ENCODE results near the gene CST3.
"Not testable (repeated sequence)": the region's sequence is repeated elsewhere in the genome, so short reads cannot be mapped to it uniquely, and the experiment has no call there.

The CST3 gene

GRCh38 chr20:23661002-23661429 is 23.3 kb upstream of the CST3 start:
- no peak for DNase-seq

DNA sequence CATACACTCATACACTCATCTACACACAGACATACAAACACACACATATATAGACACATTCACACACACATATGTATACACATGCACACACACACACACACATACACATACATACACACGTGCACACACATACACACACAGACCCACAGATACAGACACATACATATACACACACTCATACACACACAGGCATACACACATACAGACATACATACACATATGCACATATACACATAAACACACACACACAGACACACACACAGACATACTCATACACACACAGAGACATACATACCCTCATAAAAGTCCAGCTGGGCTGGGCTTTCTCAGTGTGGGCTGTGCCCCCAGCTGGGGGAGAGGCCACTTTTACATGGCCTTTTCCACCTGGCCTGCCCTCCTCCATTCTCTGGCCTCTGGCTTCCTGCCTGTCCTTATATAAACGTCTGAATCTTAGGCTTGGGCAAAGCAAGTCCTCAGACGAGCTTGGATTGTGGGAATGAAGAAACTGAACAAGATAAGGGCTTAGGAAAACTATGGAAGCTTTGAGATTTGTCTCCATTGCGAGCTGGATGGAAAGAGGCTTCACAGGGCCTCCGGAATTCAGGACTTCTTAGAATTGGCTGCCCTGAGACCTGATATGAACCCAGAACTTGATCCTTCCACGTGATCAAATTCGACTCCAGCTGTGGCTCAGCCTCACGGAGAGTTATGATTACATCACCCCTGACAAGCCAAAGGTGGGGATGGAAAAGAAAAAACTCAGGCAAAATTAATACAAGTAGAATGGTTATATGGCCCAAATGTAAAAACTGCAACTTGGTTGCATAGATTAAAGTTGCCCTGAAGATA is 22.5 kb upstream of the CST3 start:
- no peak for DNase-seq

- DNase-seq = not testable (repeated sequence)
Measured at GRCh38 chr20:23659610-23659988, 21.8 kb upstream of the CST3 start.

- no peak for DNase-seq
Measured at GRCh38 chr20:23658989-23659609, 21.3 kb upstream of the CST3 start.

- DNase-seq = no peak
Measured at GRCh38 chr20:23658336-23658735, 20.6 kb upstream of the CST3 start.

- no peak for DNase-seq
Measured at GRCh38 chr20:23657202-23657601, 19.4 kb upstream of the CST3 start.

DNA sequence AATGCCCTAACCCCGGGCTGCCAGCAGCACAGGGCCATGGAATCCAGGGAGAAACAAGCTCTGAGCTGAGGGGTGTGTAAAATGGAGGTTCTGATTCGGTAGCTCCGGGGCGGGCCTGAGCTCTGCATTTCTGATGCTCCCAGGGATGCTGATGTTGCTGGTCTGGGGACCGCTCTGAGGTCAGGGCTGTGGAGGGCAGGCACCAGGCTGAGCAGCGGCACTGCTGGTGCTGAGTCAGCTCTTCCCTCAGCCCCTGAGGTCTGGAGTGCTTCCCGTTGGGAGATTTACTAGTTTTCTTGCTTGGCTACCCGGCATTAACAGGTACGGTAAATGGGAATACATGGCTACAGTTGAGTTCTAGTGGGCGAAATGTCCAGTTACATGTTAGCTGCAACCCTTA is 18.6 kb upstream of the CST3 start:
- DNase-seq = peak; percentile 34 to 62 (median 48)

DNA sequence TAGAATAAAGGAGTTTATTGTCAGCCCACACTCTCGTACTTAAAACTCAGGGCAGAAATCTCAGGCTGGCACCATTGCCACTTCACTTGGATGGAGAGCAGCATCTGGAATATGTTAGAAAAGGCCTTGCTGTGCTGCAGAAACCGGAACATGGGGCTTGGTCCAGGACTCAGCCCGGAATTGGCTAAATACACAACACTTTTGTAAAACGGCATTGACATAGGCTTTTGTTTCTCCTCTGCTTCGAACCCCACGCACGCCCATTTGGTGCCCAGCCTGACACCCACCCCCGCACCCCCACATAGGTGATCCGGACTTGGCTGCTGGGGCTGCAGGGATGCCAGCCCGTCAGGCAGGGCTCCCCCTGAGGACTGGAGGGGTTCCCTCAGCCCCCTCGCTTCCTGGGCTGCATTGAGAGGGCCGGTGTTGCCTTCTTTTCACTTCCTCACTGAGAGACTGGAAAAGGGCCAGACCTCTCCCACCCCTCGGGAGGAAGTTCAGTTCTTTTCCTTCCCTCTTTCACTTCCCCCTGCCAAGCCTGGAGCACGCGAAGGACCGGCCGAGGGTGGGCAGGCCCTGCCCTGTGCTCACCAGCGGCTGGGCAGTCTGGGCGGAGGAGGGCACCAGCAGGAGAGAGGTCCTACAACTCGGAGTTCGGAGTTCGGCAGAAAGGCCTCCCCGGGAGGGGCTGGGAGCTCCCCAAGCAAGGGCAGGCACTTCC is 17.9 kb upstream of the CST3 start:
- DNase-seq = peak; percentile 91 to 97 (median 96)

- peak in 3 of 4 experiments; percentile 34 to 48 (median 47) for DNase-seq
Measured at GRCh38 chr20:23654717-23655116, 17.0 kb upstream of the CST3 start.

DNA sequence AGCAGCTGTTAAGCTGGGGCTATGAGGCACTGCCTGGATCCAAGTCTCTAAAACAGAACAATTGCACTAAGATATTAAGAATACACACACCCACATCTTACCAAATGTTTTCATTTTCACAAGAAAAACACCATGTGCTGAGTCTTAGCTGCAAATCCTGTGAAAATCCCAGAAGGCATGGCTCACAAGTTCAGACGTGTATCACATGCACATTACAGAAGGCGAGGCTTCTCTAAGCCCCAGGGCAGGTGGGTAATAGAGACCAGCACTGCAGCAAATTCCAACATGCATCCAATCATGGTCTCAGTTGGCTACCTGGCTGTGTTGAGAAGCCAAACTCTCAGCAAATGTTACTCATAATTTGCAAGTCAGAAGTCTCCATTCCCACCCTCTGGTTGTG is 16.2 kb upstream of the CST3 start:
- no peak for DNase-seq

GRCh38 chr20:23653400-23653938 is 15.7 kb upstream of the CST3 start:
- DNase-seq = no peak

GRCh38 chr20:23652926-23653325 is 15.2 kb upstream of the CST3 start:
- no peak for DNase-seq

- DNase-seq = no peak
Measured at GRCh38 chr20:23652371-23652770, 14.6 kb upstream of the CST3 start.

- DNase-seq = no peak
Measured at GRCh38 chr20:23651117-23651516, 13.4 kb upstream of the CST3 start.

DNA sequence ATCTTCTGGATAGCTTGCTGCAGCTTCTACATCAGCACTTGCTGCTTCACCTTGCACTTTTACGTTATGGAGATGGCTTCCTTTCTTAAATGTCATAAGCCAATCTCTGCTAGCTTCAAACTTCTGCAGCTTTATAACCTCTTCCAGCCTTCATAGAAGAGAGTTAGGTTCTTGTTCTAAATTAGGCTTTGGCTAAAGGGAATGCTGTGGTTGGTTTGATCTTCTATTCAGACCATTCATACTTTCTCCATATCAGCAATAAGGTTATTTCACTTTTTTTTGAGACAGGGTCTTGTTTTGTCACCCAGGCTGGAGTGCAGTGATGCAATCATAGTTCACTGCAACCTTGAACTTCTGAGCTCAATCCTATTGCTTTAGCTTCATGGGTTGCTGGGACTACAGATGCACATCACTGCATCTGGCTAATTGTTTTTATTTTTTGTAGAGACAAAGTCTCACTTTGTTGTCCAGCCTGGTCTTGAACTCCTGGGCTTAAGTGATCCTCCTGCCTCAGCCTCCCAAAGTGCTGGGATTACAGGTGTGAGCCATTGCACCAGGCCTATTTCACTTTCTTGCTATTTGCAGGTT is 12.2 kb upstream of the CST3 start:
- no peak for DNase-seq

- no peak for DNase-seq
Measured at GRCh38 chr20:23649242-23649641, 11.5 kb upstream of the CST3 start.

- DNase-seq = peak in 1 of 4 experiments; percentile 15
Measured at GRCh38 chr20:23647346-23647745, 9.6 kb upstream of the CST3 start.

- DNase-seq = peak; percentile 66 to 83 (median 75)
Measured at GRCh38 chr20:23646106-23646873, 8.5 kb upstream of the CST3 start.

GRCh38 chr20:23645575-23645974 is 7.8 kb upstream of the CST3 start:
- DNase-seq = no peak

DNA sequence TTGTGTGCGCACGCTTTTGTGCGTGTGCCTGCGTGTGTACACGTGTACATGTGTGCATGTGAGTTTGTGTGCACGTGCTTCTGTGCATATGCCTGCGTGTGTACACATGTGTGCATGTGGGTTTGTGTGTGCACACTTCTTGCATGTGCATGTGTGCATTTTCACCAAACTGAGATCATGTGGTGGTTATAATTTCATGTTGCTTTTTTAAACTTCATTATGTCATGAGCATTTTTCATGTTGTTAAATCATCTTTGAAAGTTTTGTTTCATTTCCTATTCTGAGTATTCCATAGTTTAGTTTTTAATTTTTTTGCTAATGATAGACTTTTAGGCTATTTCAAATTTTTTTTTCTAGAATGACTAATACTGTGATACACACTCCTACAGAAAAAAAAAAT is 6.4 kb upstream of the CST3 start:
- DNase-seq = peak in 2 of 4 experiments; percentile 38 to 39

- DNase-seq = peak; percentile 66 to 82 (median 80)
Measured at GRCh38 chr20:23643659-23644058, 5.9 kb upstream of the CST3 start.

All from suppressor macrophage (primary cell).